ENCODE data around the gene EPC1. TPM values are rescaled to one million over a fixed set of nuclear protein-coding genes. Genes with fewer than 3 reads are reported as not detected.
A peak's percentile ranks its signal among the peaks of the same experiment; 100 is the strongest.
"Not testable (repeated sequence)": the region's sequence is repeated elsewhere in the genome, so short reads cannot be mapped to it uniquely, and the experiment has no call there.

Gene EPC1
- total and polyA plus RNA-seq, 2 donors = 29.3 to 116 TPM

GRCh38 chr10:32360241-32360640, 13.3 kb upstream of the EPC1 start:
- H3K4me3 ChIP-seq (ENCODE audit: low read depth, low read length) = no peak overlapping the region
- no peaks in the 10 kb centered on the region for H3K36me3 ChIP-seq (ENCODE audit: insufficient read depth)
- H3K4me1 ChIP-seq (ENCODE audit: insufficient read depth) = peaks cover 1% of the 10 kb centered on the region
- no peak overlapping the region for H3K27ac ChIP-seq (ENCODE audit: low read depth)
- 93% methylated on average over 1 of the region's 1 CpG for WGBS
- DNase-seq (ENCODE audit: extremely low spot score) = no peak

- no peak for DNase-seq (ENCODE audit: extremely low spot score)
- WGBS = 89% methylated on average over 8 of the region's 8 CpGs
- Histone ChIP-seq H3K4me1 (ENCODE audit: insufficient read depth) (peaks cover under 1% of the 10 kb centered on the region), H3K27ac (ENCODE audit: low read depth) (no peak overlapping the region), H3K36me3 (ENCODE audit: insufficient read depth) (no peaks in the 10 kb centered on the region), H3K4me3 (ENCODE audit: low read depth, low read length) (no peak overlapping the region)
Measured at GRCh38 chr10:32357056-32357735, 10.2 kb upstream of the EPC1 start.

DNA sequence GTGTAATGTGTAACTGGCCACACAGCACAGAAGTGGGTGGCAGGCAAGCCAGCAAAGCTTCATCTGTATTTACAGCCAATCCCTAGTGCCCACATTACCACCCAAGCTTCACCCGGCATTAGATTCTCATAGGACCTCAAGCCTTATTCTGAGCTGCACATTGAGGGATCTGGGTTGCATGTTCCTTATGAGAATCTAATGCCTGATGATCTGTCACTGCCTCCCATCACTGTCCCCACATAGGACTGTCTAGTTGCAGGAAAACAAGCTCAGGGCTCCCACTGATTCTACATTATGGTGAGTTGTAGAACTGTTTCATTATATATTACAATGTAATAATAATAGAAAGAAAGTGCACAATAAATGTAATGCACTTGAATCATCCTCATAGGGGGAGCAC, 7.7 kb upstream of the EPC1 start:
- WGBS = 93% methylated on average over 1 of the region's 1 CpG
- not testable (repeated sequence) for H3K36me3 ChIP-seq (ENCODE audit: insufficient read depth); DNase-seq (ENCODE audit: extremely low spot score); H3K27ac ChIP-seq (ENCODE audit: low read depth); H3K4me3 ChIP-seq (ENCODE audit: low read depth, low read length); H3K4me1 ChIP-seq (ENCODE audit: insufficient read depth)

- Histone ChIP-seq H3K4me1 (ENCODE audit: insufficient read depth) (no peaks in the 10 kb centered on the region), H3K36me3 (ENCODE audit: insufficient read depth) (no peaks in the 10 kb centered on the region), H3K4me3 (ENCODE audit: low read depth, low read length) (no peak overlapping the region), H3K27ac (ENCODE audit: low read depth) (no peak overlapping the region)
- WGBS = 72% methylated on average over 3 of the region's 3 CpGs
- no peak for DNase-seq (ENCODE audit: extremely low spot score)
Measured at GRCh38 chr10:32350811-32351350, 3.9 kb upstream of the EPC1 start.

DNA sequence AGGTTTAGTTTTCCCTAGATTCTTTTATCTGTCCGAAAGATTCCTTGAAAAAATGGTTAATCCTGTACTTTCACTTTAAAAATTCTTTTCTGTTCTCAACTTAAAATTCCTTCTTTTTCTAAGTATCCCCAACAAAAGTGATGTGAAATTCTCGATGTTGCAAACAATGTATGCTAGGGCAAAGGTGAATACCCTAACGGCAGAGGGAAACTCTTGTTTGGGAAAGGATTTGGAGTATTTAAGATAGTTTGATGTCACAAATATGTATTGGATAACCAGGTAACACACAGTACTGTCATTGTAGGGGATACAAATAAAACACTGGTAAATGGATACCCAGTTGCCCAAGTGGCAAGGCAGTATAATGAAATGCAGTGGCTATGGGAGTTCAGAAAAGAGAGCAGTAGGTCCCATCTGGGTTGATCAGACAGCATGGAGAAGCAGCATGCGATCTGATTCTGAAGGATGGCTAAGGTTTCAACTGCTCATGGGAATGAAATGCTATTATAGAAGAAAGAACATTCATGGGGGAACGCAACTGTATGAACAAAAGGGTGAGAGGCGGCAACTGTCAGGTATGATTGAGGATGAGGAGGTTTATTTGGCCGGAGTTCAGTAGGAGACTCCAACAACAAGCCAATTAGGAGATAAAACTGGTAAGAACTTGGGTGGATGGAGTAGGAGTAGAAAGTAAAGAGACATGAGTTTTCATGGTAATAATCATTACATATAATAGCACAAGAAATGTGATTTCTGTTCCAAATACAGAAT, 3.2 kb upstream of the EPC1 start:
- Histone ChIP-seq H3K4me1 (ENCODE audit: insufficient read depth) (no peaks in the 10 kb centered on the region), H3K4me3 (ENCODE audit: low read depth, low read length) (no peak overlapping the region), H3K36me3 (ENCODE audit: insufficient read depth) (no peaks in the 10 kb centered on the region), H3K27ac (ENCODE audit: low read depth) (no peak overlapping the region)
- 89% methylated on average over 7 of the region's 7 CpGs for WGBS
- no peak for DNase-seq (ENCODE audit: extremely low spot score)

DNA sequence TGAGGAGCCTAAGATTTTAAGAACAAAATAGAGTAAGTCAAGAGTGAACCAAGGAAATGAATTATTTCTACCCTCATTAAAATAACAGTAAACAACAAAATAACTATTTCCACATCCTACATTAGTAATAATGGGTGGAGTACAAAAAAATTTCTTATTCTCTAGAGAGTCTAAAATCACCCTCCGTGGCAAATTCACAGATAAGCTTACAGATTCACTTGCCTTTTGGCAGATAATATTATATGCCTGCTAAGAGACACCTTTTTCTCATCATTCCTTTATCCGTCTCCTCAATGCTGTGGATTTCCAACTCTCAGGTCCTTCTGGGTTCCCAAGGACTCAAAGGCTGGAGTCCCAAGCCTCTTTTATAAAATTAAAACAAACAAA, 2.2 kb upstream of the EPC1 start:
- 83% methylated on average over 2 of the region's 2 CpGs for WGBS
- Histone ChIP-seq H3K27ac (ENCODE audit: low read depth) (no peak overlapping the region), H3K4me3 (ENCODE audit: low read depth, low read length) (no peak overlapping the region), H3K4me1 (ENCODE audit: insufficient read depth) (no peaks in the 10 kb centered on the region), H3K36me3 (ENCODE audit: insufficient read depth) (no peaks in the 10 kb centered on the region)
- no peak for DNase-seq (ENCODE audit: extremely low spot score)

DNA sequence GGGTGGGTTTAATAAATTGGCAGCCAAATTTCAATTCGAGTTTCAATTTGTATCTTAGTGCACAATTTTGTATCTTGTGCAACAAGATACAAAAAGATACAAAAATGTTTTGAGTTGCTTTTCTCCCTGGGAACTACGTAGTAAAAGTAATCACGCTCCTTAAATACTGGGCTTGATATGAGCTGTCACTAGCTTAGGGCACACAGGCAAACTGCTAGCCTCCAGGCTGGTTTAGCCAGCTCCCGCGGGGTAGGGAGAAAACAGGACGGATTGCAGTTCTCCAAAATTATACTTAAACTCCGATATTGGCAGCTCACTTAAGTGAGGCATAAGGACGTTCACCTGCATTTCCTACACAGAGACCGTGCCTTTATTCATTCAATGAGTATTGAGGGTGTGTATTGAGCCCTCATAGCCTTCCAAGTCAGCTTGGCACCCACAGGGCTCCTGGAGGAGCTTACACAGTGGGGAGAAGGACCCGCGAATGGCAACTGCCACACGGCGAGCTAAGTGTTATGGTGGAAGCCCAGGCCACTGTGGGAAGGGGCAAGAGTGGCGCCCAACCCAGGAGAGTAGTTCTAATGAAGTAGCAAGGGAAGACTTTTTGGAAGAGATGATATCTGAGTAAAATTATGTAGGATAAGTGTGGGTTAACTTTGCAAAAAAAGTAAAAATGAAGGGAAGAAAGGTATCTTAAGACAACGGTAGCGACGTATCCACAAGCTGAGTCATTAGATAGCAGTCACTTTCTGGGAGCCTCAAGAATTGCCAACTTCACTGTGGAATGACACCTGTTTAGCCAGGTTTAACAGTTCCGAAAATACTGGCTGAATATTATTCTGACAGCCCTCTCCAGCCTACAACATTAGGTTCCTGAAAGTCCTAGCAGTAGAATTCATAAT, 1.6 kb upstream of the EPC1 start:
- no peak for DNase-seq (ENCODE audit: extremely low spot score)
- WGBS = 72% methylated on average over 18 of the region's 18 CpGs
- Histone ChIP-seq H3K4me1 (ENCODE audit: insufficient read depth) (no peaks in the 10 kb centered on the region), H3K36me3 (ENCODE audit: insufficient read depth) (no peaks in the 10 kb centered on the region), H3K27ac (ENCODE audit: low read depth) (no peak overlapping the region), H3K4me3 (ENCODE audit: low read depth, low read length) (no peak overlapping the region)

GRCh38 chr10:32347363-32348022, 535 bp upstream of the EPC1 start:
- Histone ChIP-seq H3K4me1 (ENCODE audit: insufficient read depth) (no peaks in the 10 kb centered on the region), H3K27ac (ENCODE audit: low read depth) (peak overlapping the region; percentile 100), H3K36me3 (ENCODE audit: insufficient read depth) (no peaks in the 10 kb centered on the region), H3K4me3 (ENCODE audit: low read depth, low read length) (peak overlapping the region; percentile 78)
- WGBS = under 1% methylated on average over 49 of the region's 49 CpGs
- no peak for DNase-seq (ENCODE audit: extremely low spot score)

DNA sequence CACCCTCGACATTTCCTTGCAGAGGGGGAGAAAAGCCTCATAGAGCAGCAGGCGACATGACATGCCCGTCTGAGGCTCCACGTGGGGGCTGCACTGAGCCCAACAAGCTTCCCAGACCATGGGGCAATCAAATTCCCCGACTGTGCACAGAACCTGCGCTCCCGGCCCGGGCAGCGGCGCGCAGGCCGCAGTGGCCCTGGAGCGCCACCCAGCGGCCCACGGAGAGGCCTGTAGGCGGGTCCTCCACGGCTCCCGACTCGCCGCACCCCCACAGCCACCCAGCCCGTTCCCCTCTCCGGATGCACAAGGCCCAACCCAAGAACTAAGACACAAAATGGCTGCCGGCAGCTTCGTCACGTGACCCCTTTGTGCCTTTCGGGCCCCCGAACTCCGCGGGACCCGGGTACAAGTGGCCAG, 816 bp downstream of the EPC1 start:
- DNase-seq (ENCODE audit: extremely low spot score) = peak; percentile 88

GRCh38 chr10:32341596-32341995, 5.4 kb downstream of the EPC1 start:
- H3K4me1 ChIP-seq (ENCODE audit: insufficient read depth) = peaks cover 2% of the 10 kb centered on the region
- WGBS = 59% methylated on average over 1 of the region's 1 CpG
- no peak for DNase-seq (ENCODE audit: extremely low spot score)
- H3K27ac ChIP-seq (ENCODE audit: low read depth) = no peak overlapping the region
- no peaks in the 10 kb centered on the region for H3K36me3 ChIP-seq (ENCODE audit: insufficient read depth)
- H3K4me3 ChIP-seq (ENCODE audit: low read depth, low read length) = no peak overlapping the region

More for the DNA sequence above, 816 bp downstream of the EPC1 start:
- under 1% methylated on average over 30 of the region's 30 CpGs for WGBS
- no peaks in the 10 kb centered on the region for H3K36me3 ChIP-seq (ENCODE audit: insufficient read depth)
- H3K27ac ChIP-seq (ENCODE audit: low read depth) = peak overlapping the region; percentile 100
- H3K4me3 ChIP-seq (ENCODE audit: low read depth, low read length) = peak overlapping the region; percentile 78
- H3K4me1 ChIP-seq (ENCODE audit: insufficient read depth) = peaks cover 2% of the 10 kb centered on the region

GRCh38 chr10:32340596-32341180, 6.3 kb downstream of the EPC1 start:
- H3K27ac ChIP-seq (ENCODE audit: low read depth) = no peak overlapping the region
- H3K4me1 ChIP-seq (ENCODE audit: insufficient read depth) = peaks cover 2% of the 10 kb centered on the region
- no peaks in the 10 kb centered on the region for H3K36me3 ChIP-seq (ENCODE audit: insufficient read depth)
- H3K4me3 ChIP-seq (ENCODE audit: low read depth, low read length) = no peak overlapping the region
- DNase-seq (ENCODE audit: extremely low spot score) = no peak
- 56% methylated on average over 4 of the region's 4 CpGs for WGBS

DNA sequence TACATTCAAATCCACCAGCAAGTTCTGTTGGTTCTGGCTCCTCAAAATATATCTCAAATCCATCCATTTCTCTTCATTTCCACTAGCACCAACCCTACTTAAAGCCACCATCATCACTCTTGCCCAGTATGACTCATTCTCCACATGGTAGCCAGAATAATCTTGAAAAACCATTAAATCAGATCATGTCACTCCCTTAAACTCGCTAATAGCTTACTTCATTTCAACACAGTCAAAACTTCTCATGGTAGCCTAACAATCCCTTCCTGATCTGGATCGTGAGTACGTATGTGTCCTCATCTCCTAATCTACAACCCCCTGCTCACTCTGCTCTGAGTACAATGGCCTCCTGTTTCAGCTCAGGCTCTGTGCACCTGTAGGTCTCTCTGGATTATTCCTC, 8.7 kb downstream of the EPC1 start:
- Histone ChIP-seq H3K27ac (ENCODE audit: low read depth) (no peak overlapping the region), H3K4me1 (ENCODE audit: insufficient read depth) (peaks cover 2% of the 10 kb centered on the region), H3K4me3 (ENCODE audit: low read depth, low read length) (no peak overlapping the region), H3K36me3 (ENCODE audit: insufficient read depth) (no peaks in the 10 kb centered on the region)
- DNase-seq (ENCODE audit: extremely low spot score) = no peak
- WGBS = 93% methylated on average over 3 of the region's 3 CpGs

DNA sequence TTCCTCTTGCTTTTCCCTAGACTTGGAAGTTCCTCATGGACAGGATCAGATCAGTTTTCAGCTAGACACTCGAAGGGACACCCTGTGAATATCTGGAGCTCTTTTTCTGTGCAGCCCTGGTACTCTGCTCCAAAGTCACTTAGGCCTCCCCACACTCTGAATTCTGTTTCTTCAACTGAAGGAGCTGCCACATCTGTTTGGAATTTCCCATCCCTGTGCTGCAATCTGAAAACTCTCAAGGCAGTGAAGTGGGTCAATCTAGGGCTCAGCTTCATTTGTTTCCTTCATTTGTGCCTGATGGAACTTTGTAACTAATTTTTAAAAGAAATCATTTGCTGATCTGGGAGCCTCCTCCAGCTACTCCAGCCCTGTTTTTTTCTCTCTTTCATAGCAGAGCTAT, 9.6 kb downstream of the EPC1 start:
- 88% methylated on average over 1 of the region's 1 CpG for WGBS
- peaks cover 2% of the 10 kb centered on the region for H3K4me1 ChIP-seq (ENCODE audit: insufficient read depth)

More for the DNA sequence above, 9.6 kb downstream of the EPC1 start:
- DNase-seq (ENCODE audit: extremely low spot score) = no peak
- Histone ChIP-seq H3K4me3 (ENCODE audit: low read depth, low read length) (no peak overlapping the region), H3K27ac (ENCODE audit: low read depth) (no peak overlapping the region), H3K36me3 (ENCODE audit: insufficient read depth) (no peaks in the 10 kb centered on the region)

All from urinary bladder (tissue), 4 donors.